Measurements from ENCODE around the gene MRPL55.

DNA sequence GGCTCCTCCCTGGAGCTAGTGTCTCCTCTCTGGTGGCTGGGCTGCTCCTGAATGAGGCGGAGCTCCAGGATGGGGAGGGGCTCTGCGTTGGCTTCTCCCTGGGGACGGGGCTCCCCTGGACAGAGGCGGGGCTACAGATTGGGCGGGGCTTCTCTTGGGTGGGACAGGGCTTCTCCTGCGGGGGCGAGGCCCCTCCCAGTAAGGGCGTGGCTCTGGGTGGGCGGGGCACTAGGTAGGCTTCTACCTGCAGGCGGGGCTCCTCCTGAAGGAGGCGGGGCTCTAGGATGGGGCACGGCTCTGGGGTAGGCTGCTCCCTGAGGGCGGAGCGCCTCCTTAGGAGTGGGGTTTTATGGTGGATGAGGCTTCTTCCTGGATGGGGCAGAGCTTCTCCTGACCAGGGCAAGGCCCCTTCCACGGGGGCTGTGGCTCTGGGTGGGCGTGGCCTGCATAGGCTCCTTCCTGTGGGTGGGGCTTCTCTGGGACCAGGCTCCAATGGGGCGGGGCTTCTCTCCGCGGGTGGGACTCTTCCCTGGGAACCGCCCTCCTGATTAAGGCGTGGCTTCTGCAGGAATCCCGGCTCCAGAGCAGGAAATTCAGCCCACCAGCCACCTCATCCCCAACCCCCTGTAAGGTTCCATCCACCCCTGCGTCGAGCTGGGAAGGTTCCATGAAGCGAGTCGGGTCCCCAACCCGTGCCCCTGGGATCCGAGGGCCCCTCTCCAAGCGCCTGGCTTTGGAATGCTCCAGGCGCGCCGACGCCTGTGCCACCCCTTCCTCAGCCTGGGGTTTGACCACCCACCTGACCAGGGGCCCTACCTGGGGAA, 49.3 kb downstream of the MRPL55 start:
- TF ChIP-seq EZH2phosphoT487 (IDR thresholded peaks at IDR 0.05; ENCODE audit: insufficient read depth, low read depth) (no peak), EZH2 (IDR thresholded peaks at IDR 0.05; ENCODE audit: insufficient read depth, poor library complexity, severe bottlenecking) (no peak)
